Suprapubic skin (tissue), 4 donors: Measurements from ENCODE around the gene KCNAB2.

ENCODE experiments used
- CTCF ChIP-seq, 2 donors: fragments of 200-600 bp in 1 of 2; fragments of 450-650 bp in 1 of 2; sonication (generic) in 1 of 2; IDR thresholded peaks; one replicate each; pipeline ENCODE4 v1.5.1; 2016 to 2019; ENCODE audit warnings: antibody characterized with exemption in 2 of 2, mild to moderate bottlenecking in 1 of 2, moderate library complexity in 1 of 2
- EP300 ChIP-seq: sonication (generic); formaldehyde crosslinking; IDR thresholded peaks from one replicate; pipeline ENCODE4 v1.6.1; 2017; ENCODE audit warnings: antibody characterized with exemption
- POLR2AphosphoS5 ChIP-seq, 3 donors: sonication (generic); formaldehyde crosslinking; IDR thresholded peaks; one replicate each; pipeline ENCODE4 v1.6.1; 2017; ENCODE audit warnings: antibody characterized with exemption in 3 of 3

GRCh38 chr1:6094246-6094645, 48.6 kb downstream of the KCNAB2 start:
- no peak for TF ChIP-seq CTCF (IDR thresholded peaks at IDR 0.05)
- no peak for TF ChIP-seq EP300
- no peak for TF ChIP-seq POLR2AphosphoS5 (IDR thresholded peaks at IDR 0.05)
